Measurements from ENCODE around the gene NGB.

DNA sequence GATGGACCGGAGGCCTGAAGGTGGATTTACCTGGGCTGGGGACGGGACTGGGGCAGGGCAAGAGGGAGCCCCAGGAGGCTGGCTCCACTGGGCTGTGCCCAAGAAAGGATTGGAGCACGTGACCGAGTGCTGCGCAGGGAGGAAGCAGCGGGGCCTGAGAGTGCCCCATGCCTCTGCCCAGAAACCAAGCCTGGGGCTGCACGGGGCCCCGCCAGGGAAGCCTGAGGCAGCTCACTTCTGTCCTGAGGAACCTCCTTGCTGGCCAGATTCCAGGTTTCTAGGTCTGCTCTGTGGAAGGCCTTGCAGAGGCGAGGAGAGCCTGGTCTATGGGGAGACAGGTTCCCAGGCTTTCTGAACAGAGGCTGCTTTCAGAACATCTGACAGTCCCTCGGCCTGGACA, 10.4 kb downstream of the NGB start:
- TF ChIP-seq, protein P1, sequence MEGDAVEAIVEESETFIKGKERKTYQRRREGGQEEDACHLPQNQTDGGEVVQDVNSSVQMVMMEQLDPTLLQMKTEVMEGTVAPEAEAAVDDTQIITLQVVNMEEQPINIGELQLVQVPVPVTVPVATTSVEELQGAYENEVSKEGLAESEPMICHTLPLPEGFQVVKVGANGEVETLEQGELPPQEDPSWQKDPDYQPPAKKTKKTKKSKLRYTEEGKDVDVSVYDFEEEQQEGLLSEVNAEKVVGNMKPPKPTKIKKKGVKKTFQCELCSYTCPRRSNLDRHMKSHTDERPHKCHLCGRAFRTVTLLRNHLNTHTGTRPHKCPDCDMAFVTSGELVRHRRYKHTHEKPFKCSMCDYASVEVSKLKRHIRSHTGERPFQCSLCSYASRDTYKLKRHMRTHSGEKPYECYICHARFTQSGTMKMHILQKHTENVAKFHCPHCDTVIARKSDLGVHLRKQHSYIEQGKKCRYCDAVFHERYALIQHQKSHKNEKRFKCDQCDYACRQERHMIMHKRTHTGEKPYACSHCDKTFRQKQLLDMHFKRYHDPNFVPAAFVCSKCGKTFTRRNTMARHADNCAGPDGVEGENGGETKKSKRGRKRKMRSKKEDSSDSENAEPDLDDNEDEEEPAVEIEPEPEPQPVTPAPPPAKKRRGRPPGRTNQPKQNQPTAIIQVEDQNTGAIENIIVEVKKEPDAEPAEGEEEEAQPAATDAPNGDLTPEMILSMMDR (conservative IDR thresholded peaks at IDR 0.05; ENCODE audit: low read depth, low read length) = no peak
- TF ChIP-seq EZH2 (IDR thresholded peaks at IDR 0.05; ENCODE audit: low read length, unreplicated experiment) = no peak
